NCI-H2196 treated with DMSO at 0.1 percent for 48 hours (cell line): ENCODE measurements around the gene NDC80.

ENCODE experiments used
- DNase-seq: peaks from one replicate; lab custom pipeline; 2025; ENCODE audit not compliant: unreplicated experiment; lab: John Stamatoyannopoulos, UW

The NDC80 gene

DNA sequence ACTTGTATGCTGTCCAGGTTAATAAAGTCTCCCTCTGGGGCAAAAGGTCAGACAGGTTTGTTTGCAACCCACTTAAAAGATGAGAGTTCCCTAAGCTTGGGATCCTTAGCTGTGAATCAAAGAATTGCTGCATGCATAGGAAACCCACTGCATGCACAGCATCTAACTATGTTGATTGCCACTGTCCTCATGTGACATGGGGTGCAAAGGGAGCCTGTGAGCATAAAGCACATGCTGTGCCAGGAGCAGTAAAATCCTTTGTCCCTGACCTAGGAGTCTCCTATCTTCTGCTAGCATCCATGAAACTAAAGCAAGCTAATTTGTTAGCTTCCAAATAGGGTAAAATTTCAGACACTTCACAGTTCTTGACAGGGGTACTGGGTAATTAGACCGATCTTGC is 13.8 kb upstream of the NDC80 start:
- no peak for DNase-seq

DNA sequence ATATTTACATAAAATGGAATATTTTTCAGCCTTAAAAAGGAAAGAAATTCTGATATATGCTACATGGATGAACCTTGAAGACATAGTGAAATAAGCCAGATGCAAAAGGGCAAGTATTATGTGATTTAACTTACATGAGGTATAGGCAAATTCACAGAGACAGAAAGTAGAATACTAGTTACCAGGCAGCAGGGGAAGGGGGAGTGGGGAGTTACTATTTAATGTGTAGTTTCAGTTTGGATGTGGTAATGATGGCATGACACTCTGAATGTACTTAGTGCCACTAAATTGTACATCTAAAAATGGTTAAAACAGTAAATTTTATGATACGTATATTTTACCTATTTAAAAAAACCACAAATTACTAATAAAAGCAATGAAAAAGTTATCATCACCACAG is 12.1 kb upstream of the NDC80 start:
- no peak for DNase-seq

DNA sequence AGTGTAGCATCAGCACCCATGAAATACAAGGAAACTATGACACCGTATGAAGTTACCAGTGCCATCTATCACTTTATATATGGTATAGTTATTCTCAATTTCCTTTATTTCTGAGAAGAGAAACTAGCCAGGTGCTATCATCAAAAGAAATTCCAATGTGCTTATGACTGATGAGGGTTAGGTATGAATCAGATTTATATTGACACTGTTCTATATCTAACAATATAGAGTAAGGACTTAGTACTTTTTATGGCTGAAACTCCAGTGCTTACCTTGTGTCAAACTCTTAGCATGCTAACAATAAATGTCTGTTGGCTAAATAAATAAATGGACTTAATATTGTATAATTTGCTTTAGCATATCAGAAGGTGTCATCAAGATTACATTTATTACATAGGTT is 7.0 kb upstream of the NDC80 start:
- DNase-seq = no peak

GRCh38 chr18:2568129-2568528 is 3.2 kb upstream of the NDC80 start:
- no peak for DNase-seq

DNA sequence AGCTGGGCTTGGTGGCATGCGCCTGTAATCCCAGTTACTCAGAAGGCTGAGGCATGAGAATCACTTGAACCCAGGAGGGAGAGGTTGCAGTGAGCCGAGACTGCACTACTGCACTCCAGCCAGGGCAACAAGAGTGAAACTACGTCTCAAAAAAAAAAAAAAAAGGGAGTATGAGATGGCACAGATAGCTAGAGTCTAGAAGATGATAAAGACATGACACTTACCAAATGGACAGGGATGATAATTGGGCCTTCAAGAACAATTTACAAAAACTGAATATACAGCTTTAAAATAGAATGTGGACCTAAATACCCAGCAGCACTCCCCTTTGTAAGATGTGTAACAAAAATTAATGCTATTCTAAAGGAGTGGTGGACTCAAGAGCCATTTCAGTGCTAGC is 2.8 kb upstream of the NDC80 start:
- no peak for DNase-seq

- no peak for DNase-seq
These were observed 1.8 kb upstream of the NDC80 start for GRCh38 chr18:2569338-2570207.

- peak; percentile 64 for DNase-seq
These were observed 571 bp upstream of the NDC80 start for GRCh38 chr18:2570772-2571199.

DNA sequence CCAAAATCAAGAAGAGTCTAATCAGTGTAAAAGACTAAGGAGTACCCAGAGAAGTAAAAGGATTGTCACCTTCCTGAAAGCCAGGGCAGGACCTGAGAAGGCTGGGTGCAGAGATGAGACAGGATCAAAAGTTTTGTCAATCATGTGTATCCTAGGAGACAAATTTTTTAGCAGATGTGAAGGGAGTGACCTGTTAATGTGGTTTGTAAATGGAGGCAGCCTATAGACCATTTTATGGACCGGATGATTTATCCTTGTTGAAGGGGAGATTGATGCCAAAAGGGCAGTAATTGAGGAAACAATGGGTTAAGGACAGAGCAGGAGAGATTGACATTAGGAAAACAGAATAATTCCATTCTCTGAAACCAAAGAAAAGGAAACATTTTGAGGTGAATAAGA is 813 bp downstream of the NDC80 start:
- DNase-seq = no peak

DNA sequence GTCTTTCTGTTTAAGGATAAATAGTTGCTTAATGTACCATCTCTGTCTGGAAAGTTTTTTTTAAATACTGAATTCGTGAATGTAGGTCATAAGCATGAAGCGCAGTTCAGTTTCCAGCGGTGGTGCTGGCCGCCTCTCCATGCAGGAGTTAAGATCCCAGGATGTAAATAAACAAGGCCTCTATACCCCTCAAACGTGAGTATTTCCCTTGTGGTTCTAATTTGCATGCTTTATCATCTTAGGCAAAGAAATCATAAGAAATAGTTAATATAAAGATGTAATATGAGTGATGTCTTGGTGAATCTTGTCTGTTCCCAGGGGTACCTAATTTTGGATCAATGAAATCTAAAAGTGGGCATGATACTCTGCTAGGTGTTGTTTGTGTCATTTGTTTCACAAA is 1.5 kb downstream of the NDC80 start:
- DNase-seq = no peak

DNA sequence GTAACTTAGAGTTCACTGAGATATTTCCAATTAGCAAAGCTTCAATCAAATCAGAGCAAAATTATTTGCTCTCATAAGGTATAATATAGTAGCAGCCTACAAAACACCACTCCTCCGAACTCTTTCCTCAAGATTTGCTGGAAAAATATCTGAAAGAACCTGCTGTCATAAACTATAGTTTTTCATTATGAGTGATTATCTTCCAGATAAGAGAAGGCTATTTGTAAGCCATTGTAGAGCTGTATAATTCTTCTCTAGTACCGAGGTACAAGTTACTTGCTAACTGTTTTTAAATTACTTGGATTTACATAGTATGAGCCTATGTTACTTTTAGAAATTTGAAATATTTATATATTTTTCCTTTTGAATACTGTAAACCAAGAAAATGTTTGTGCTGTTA is 2.1 kb downstream of the NDC80 start:
- DNase-seq = no peak

DNA sequence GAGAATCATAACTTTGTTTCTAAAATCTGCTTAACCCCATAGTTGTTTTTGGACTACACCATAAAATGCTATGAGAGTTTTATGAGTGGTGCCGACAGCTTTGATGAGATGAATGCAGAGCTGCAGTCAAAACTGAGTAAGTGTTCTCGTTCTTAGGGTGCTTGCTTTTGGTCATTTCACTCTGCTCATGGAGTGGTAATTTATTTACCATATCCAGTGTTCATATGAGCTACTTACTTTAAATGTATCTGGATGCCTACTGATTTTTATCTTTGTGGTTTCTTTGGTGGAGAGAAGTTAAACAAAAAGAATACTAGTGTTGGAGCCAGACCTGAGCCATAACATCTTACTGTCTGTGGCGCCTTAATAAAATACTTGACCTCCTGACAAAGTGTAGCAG is 16.4 kb downstream of the NDC80 start:
- DNase-seq = no peak

DNA sequence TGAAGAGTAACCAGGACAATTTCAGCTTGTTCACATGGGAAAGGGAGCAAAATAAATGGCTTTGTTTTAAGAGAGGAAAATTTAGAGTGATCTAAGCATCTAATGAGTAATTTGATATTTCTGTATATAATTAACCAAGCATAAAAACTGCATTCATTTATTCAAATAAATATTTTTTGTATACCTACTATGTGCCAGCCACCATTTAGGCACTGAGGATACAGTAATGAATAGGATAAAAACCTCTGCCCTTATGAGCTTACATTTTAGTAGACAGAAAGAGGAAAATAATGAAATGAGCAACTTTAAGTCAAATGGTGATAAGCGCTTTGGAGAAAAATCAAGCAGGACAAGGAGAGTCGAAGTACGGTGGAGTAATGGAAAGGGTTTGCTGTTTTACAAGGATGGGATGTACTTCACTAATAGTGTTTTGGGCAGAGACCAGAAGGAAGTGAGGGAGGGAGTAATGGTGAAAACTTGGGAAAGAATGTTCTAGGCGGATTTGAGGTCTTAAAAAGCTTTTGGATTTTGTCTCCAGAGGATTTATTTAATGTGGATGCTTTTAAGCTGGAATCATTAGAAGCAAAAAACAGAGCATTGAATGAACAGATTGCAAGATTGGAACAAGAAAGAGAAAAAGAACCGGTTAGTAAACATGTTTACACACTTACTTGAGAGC is 17.4 kb downstream of the NDC80 start:
- no peak for DNase-seq

DNA sequence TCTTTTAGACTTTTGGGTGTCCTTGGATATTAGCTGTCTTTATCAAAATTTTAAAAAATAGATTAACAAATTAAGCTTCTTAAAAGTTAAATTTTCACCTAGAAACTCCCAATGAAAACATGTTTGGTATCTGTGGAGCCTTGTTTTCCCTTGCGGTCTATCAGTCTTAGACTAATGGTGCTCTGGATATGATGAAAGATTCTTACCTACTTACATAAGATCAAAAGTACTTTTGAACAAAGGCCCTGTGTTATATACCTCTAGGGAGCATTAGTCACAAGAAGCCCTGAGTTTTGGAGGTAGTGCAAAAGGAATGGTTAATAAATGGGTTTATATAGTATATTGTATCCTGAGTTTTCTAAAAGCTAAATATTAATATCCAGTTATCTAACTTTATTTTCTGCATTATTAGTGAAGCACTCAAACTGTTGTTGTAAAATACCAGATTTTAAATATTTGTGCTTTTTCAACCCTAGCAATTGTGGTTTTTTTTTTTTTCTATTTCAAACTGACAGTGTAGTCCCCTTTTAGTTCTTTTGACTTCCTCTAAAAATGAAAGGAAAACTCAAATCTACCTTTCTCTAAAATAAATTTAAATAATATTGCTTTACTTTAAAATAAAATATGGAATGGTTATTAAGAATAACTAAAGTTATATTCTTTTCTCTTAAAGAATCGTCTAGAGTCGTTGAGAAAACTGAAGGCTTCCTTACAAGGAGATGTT is 18.1 kb downstream of the NDC80 start:
- no peak for DNase-seq

DNA sequence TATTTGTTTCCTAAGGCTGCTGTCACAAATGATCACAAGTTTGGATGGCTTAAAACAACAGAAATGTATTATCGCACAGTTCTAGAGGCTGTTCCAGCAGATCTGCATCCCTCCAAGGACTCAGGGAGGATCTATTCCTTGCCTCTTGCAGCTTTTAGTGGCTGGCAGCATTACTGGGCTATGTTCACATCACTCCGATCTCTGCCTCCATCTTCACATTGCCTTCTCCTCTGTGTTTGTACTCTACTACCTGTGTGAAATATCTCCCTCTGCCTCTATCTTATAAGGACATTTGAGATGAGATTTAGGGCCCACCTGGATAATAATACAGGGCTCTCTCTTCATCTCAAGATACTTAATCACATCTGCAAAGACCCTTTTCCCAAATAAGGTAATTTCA is 18.9 kb downstream of the NDC80 start:
- DNase-seq = no peak

GRCh38 chr18:2597639-2598038 is 26.3 kb downstream of the NDC80 start:
- no peak for DNase-seq

GRCh38 chr18:2602844-2603243 is 31.5 kb downstream of the NDC80 start:
- DNase-seq = no peak

GRCh38 chr18:2606335-2606734 is 35.0 kb downstream of the NDC80 start:
- no peak for DNase-seq

- DNase-seq = no peak
These were observed 38.2 kb downstream of the NDC80 start for GRCh38 chr18:2609604-2610003.

DNA sequence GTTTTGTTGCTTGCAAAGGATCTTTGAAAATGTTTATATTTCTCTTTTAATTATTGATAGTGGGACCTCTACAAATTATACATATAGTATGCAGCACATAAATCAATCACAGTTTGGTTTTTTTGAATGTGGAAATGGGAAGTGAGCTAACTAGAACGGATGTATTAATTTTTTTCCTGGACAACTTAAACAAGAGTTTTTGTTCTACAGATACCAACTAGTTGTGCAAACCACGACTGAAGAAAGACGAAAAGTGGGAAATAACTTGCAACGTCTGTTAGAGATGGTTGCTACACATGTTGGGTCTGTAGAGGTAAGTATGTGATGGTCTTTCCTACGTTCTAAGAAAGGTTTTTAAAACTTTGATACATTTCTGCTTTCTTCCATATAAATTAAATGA is 39.2 kb downstream of the NDC80 start:
- no peak for DNase-seq

DNA sequence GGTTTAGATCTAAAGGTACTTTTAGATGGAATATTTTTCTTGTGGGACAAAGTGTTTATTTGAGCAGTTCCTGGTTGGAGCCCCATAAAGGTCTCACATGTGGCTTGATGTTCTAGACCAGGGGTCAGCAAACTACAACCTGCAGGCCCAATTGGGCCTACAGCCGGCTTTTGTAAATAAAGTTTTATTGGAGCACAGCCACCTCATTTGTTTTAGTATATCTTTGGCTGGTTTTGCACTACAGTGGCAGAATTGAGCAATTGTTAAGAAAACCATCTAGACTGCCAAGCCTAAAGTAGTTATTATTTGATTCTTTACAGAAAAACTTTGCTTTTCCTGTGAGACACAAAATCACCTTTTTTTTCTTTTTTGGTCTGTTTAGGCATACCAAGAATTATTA is 41.6 kb downstream of the NDC80 start:
- DNase-seq = no peak

DNA sequence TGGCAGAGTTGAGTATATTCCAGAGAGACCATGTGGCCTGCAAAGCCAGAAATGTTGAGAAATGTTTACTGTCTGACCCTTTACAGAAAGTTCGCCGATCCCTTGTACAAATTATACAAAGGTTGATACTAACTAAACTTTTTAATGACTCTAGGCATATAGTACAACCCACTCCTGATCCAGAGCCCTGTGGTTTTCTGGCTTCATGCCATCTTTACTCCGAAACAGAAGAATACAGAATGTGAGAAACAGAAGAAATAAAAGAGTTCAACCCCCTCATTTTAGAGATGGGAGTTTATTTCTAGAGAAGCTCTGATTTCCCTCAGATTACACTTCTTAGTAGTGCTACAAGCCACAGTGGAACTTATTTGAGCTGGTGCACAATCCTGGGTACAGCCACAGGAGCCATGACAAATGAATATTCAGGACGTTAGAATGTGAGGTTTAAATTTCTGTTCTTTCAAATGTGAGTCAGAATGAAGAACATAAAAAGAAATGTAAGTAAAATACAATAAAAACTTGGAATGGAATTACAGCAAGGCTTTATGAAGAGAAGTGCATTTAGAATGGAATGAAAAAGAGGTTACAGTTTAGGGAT is 46.1 kb downstream of the NDC80 start:
- no peak for DNase-seq

DNA sequence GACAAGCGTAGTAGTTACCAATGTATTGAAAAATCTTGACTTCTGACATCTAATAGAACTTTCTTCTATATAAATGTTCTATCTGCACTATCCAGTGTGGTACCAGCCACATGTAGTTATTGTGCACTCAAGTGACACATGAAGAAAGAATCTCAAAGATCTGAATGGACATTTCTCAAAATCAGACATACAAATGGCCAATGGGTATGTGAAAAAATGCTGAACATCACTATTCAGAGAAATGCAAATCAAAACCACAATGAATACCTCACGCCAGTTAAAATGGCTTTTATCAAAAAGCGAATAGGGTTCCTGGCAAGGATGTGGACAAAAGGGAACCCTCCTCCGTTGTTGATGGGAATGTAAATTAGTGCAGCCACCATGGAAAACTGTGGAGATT is 46.7 kb downstream of the NDC80 start:
- DNase-seq = no peak
